GM18873 (cell line): ENCODE data around the gene COL17A1.

Source experiments
- ATAC-seq: cut with Tn5 transposase; IDR thresholded peaks from one replicate; pipeline ENCODE4 v1.9.1; 2021; ENCODE audit warnings: mild to moderate bottlenecking, moderate library complexity, moderate number of reproducible peaks; ENCODE audit not compliant: unreplicated experiment, low FRiP score

The COL17A1 gene

GRCh38 chr10:104056619-104057273 lies 28.9 kb downstream of the COL17A1 start:
- ATAC-seq: no peak

GRCh38 chr10:104054430-104054829 lies 31.2 kb downstream of the COL17A1 start:
- no peak for ATAC-seq

- no peak for ATAC-seq
Observed at GRCh38 chr10:104053201-104053600, 32.5 kb downstream of the COL17A1 start.

GRCh38 chr10:104052431-104052830 lies 33.2 kb downstream of the COL17A1 start:
- ATAC-seq: no peak

GRCh38 chr10:104049504-104050250 lies 36.0 kb downstream of the COL17A1 start:
- ATAC-seq: no peak

- ATAC-seq: no peak
Observed at GRCh38 chr10:104046651-104047050, 39.0 kb downstream of the COL17A1 start.

GRCh38 chr10:104045151-104046089 lies 40.3 kb downstream of the COL17A1 start:
- no peak for ATAC-seq

- ATAC-seq: no peak
Observed at GRCh38 chr10:104043854-104044253, 41.8 kb downstream of the COL17A1 start.

GRCh38 chr10:104043185-104043830 lies 42.4 kb downstream of the COL17A1 start:
- no peak for ATAC-seq

GRCh38 chr10:104041891-104042535 lies 43.7 kb downstream of the COL17A1 start:
- ATAC-seq: no peak

GRCh38 chr10:104040862-104041789 lies 44.6 kb downstream of the COL17A1 start:
- no peak for ATAC-seq

GRCh38 chr10:104040382-104040781 lies 45.3 kb downstream of the COL17A1 start:
- ATAC-seq: no peak

GRCh38 chr10:104038958-104039752 lies 46.5 kb downstream of the COL17A1 start:
- ATAC-seq: no peak

- ATAC-seq: no peak
Observed at GRCh38 chr10:104038537-104038936, 47.1 kb downstream of the COL17A1 start.

GRCh38 chr10:104037261-104037951 lies 48.3 kb downstream of the COL17A1 start:
- no peak for ATAC-seq

- no peak for ATAC-seq
Observed at GRCh38 chr10:104036518-104037260, 49.0 kb downstream of the COL17A1 start.

- ATAC-seq: no peak
Observed at GRCh38 chr10:104036069-104036384, 49.7 kb downstream of the COL17A1 start.
